HUES6 (cell line): Measurements from ENCODE around the gene SFSWAP.

Experiments
- H3K27ac ChIP-seq: 2 replicates; pipeline ENCODE4 v1.7.0; 2013; ENCODE audit warnings: low read depth, mild to moderate bottlenecking, low read length, inconsistent platforms
- H3K27me3 ChIP-seq: 2 replicates; pipeline ENCODE4 v1.6.1; 2013; ENCODE audit warnings: low read length; ENCODE audit not compliant: control insufficient read depth, insufficient read depth
- H3K36me3 ChIP-seq: 2 replicates; pipeline ENCODE4 v1.6.1; 2013; ENCODE audit warnings: low read length; ENCODE audit not compliant: control insufficient read depth, insufficient read depth
- H3K4me1 ChIP-seq: 2 replicates; pipeline ENCODE4 v1.6.1; 2013; ENCODE audit warnings: low read length; ENCODE audit not compliant: control insufficient read depth, insufficient read depth
- H3K4me3 ChIP-seq: 2 replicates; pipeline ENCODE4 v1.5.1; 2013; ENCODE audit warnings: low read depth, low read length
- H3K9ac ChIP-seq: one replicate; pipeline ENCODE4 v1.6.1; 2013; ENCODE audit warnings: mild to moderate bottlenecking, low read length
- H3K9me3 ChIP-seq: 2 replicates; pipeline ENCODE4 v1.6.1; 2013; ENCODE audit warnings: low read depth, low read length; ENCODE audit not compliant: control insufficient read depth, insufficient read depth

The SFSWAP gene

DNA sequence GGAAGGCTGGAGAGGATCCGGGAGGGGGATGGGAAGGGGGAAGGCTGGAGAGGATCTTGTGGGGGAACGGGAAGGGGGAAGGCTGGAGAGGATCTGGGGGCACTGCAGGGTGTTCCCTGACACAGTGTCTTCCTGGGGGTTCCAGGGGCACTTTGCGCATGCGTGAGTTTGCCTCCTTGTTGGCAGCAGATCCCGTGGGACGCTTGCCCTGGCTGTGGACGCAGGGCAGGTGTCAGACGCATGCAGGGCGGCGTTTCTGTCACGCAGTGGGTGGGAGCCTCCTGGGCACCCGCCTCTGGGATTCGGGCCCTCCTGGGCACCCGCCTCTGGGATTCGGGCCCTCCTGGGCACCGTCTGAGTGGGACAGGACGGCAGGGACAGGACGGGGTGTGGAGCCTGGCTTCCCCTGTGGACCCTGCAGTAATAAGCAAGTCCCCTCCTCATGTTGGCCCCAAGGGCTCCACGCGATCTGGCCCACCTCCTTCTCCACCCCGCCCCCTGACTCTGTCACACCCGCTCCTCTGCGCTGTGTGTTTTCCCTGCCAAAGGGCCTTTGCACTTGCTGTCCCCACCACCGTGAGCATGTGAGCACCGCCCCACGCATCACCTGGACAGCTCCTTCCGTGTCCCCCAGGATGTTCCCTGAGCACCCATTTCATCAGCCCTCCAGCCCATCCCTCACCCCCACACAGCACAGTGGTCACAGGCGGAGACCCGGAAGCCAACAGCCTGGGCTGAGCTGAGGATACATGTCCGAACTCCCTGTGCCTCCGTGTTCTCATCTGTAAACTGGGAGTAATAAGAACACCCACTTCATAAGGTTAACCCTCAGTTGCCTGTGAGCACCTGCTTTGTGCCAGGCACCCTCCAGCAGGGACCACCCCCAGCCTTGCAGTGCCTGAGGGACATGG, 121.7 kb downstream of the SFSWAP start:
- H3K4me1 ChIP-seq = peaks cover 14% of the 10 kb centered on the region
- no peak overlapping the region for H3K4me3 ChIP-seq
- H3K27me3 ChIP-seq = peaks cover 33% of the 10 kb centered on the region
- no peaks in the 10 kb centered on the region for H3K9me3 ChIP-seq
- H3K27ac ChIP-seq = no peak overlapping the region
- H3K36me3 ChIP-seq = no peaks in the 10 kb centered on the region
- no peak overlapping the region for H3K9ac ChIP-seq

GRCh38 chr12:131833288-131833895, 122.5 kb downstream of the SFSWAP start:
- Histone ChIP-seq H3K4me3 (no peak overlapping the region), H3K4me1 (peaks cover 14% of the 10 kb centered on the region)

GRCh38 chr12:131833896-131834641, 123.2 kb downstream of the SFSWAP start:
- Histone ChIP-seq H3K9me3 (no peaks in the 10 kb centered on the region), H3K4me1 (peaks cover 14% of the 10 kb centered on the region), H3K27ac (no peak overlapping the region), H3K36me3 (no peaks in the 10 kb centered on the region), H3K4me3 (no peak overlapping the region), H3K27me3 (peaks cover 25% of the 10 kb centered on the region), H3K9ac (no peak overlapping the region)

More at GRCh38 chr12:131833288-131833895, 122.5 kb downstream of the SFSWAP start:
- H3K9me3 ChIP-seq = no peaks in the 10 kb centered on the region
- no peak overlapping the region for H3K9ac ChIP-seq
- peaks cover 32% of the 10 kb centered on the region for H3K27me3 ChIP-seq
- no peaks in the 10 kb centered on the region for H3K36me3 ChIP-seq
- no peak overlapping the region for H3K27ac ChIP-seq

- Histone ChIP-seq H3K27me3 (peaks cover 16% of the 10 kb centered on the region), H3K9me3 (no peaks in the 10 kb centered on the region), H3K36me3 (no peaks in the 10 kb centered on the region; the same call in 1 of the 2 replicates), H3K4me3 (no peak overlapping the region), H3K9ac (no peak overlapping the region), H3K4me1 (peaks cover 7% of the 10 kb centered on the region), H3K27ac (no peak overlapping the region)
These were observed 124.1 kb downstream of the SFSWAP start for GRCh38 chr12:131834798-131835615.

DNA sequence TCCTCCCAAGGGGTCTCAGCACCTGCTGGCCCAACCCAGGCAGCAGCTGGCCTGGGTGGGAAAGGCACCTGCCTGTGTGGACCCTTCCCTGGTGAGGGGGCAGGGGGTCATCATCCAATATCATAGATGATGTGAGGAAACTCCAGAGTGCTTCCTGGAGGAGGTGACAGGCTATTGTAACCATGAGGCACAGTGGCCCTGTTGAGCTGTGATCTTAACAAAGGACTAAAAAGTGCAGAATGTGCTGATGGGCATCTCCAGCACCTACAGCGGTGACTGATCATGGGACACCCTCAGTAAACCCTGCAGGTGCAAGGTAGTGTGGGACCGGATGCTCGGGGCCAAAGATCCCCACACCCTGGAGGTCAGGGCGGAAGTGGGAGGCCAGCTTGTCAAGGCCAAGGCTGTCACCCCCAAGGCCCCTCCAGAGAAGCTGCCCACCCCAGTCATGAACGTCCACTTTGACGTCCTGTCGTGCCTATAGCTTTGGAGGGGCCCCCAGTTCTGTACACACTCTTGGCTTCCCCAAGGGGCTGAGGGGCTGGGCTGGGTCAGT, 124.8 kb downstream of the SFSWAP start:
- H3K9ac ChIP-seq = no peak overlapping the region
- peaks cover 5% of the 10 kb centered on the region for H3K36me3 ChIP-seq
- H3K4me3 ChIP-seq = no peak overlapping the region
- no peaks in the 10 kb centered on the region for H3K9me3 ChIP-seq
- H3K4me1 ChIP-seq = peaks cover 5% of the 10 kb centered on the region
- H3K27ac ChIP-seq = no peak overlapping the region
- H3K27me3 ChIP-seq = peaks cover 9% of the 10 kb centered on the region

DNA sequence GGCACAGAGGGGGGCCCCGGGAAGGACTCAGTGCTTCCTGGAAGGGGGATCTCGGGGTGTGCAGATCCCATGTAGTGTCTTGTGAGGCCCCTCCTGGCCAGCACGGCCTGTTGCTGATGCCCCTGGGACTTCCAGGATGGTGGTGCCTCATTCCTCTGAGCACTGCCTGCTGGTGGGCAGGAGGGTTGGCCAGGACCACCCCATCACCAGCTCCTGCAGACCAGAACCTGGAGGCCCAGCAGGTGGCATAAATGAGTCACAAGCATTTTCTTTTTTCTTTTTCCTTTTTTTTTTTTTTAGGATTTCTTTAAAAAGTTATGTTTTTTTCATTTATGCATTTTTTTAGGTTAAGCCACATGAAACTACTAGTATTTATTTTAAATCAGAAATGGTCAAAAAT, 125.3 kb downstream of the SFSWAP start:
- H3K36me3 ChIP-seq = peaks cover 10% of the 10 kb centered on the region
- H3K9ac ChIP-seq = no peak overlapping the region
- H3K9me3 ChIP-seq = no peaks in the 10 kb centered on the region
- no peak overlapping the region for H3K27ac ChIP-seq
- H3K4me1 ChIP-seq = no peaks in the 10 kb centered on the region
- H3K4me3 ChIP-seq = no peak overlapping the region
- peaks cover 4% of the 10 kb centered on the region for H3K27me3 ChIP-seq

- no peaks in the 10 kb centered on the region for H3K4me1 ChIP-seq
- no peak overlapping the region for H3K27ac ChIP-seq
- peaks cover 17% of the 10 kb centered on the region for H3K36me3 ChIP-seq
- H3K9me3 ChIP-seq = no peaks in the 10 kb centered on the region
- no peak overlapping the region for H3K4me3 ChIP-seq
- H3K9ac ChIP-seq = no peak overlapping the region
- H3K27me3 ChIP-seq = no peaks in the 10 kb centered on the region; the same call in 1 of the 2 replicates
These were observed 126.0 kb downstream of the SFSWAP start for GRCh38 chr12:131836714-131837397.

- Histone ChIP-seq H3K9ac (no peak overlapping the region), H3K4me3 (no peak overlapping the region), H3K27ac (no peak overlapping the region), H3K9me3 (no peaks in the 10 kb centered on the region), H3K27me3 (no peaks in the 10 kb centered on the region), H3K4me1 (no peaks in the 10 kb centered on the region), H3K36me3 (peaks cover 40% of the 10 kb centered on the region)
These were observed 129.9 kb downstream of the SFSWAP start for GRCh38 chr12:131840643-131841416.

GRCh38 chr12:131841547-131841946, 130.7 kb downstream of the SFSWAP start:
- Histone ChIP-seq H3K27me3 (no peaks in the 10 kb centered on the region), H3K4me3 (no peak overlapping the region), H3K4me1 (no peaks in the 10 kb centered on the region), H3K9ac (no peak overlapping the region), H3K9me3 (no peaks in the 10 kb centered on the region), H3K36me3 (peaks cover 45% of the 10 kb centered on the region), H3K27ac (no peak overlapping the region)
